GM12874 (cell line): ENCODE measurements around the gene MAST4.

Source experiments
- TF ChIP-seq, protein P1 (sequence below): IDR thresholded peaks from 2 replicates; pipeline ENCODE4 v1.5.1; 2011; ENCODE audit warnings: low read depth, mild to moderate bottlenecking, control low read depth, low read length, moderate library complexity; ENCODE audit not compliant: insufficient read depth

Gene MAST4

DNA sequence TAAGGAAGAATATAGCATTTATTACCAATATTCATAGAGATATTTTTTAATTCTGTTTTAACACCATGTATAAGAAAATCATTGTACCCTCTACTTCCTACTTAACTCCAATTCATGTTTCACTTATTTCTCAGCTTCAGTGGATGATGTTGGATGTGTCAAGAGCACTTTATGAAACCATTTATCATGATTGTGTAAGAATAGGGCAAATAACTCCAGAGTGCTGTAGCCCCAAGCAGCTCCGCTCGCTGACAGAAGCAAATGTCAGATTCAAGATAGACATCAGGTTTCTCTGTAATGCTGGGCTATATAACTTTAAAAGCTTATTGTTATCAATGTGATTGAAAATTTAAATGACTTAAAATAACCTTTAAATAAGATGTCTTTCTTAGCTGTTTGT, 50.4 kb downstream of the MAST4 start:
- TF ChIP-seq, protein P1, sequence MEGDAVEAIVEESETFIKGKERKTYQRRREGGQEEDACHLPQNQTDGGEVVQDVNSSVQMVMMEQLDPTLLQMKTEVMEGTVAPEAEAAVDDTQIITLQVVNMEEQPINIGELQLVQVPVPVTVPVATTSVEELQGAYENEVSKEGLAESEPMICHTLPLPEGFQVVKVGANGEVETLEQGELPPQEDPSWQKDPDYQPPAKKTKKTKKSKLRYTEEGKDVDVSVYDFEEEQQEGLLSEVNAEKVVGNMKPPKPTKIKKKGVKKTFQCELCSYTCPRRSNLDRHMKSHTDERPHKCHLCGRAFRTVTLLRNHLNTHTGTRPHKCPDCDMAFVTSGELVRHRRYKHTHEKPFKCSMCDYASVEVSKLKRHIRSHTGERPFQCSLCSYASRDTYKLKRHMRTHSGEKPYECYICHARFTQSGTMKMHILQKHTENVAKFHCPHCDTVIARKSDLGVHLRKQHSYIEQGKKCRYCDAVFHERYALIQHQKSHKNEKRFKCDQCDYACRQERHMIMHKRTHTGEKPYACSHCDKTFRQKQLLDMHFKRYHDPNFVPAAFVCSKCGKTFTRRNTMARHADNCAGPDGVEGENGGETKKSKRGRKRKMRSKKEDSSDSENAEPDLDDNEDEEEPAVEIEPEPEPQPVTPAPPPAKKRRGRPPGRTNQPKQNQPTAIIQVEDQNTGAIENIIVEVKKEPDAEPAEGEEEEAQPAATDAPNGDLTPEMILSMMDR = no peak

DNA sequence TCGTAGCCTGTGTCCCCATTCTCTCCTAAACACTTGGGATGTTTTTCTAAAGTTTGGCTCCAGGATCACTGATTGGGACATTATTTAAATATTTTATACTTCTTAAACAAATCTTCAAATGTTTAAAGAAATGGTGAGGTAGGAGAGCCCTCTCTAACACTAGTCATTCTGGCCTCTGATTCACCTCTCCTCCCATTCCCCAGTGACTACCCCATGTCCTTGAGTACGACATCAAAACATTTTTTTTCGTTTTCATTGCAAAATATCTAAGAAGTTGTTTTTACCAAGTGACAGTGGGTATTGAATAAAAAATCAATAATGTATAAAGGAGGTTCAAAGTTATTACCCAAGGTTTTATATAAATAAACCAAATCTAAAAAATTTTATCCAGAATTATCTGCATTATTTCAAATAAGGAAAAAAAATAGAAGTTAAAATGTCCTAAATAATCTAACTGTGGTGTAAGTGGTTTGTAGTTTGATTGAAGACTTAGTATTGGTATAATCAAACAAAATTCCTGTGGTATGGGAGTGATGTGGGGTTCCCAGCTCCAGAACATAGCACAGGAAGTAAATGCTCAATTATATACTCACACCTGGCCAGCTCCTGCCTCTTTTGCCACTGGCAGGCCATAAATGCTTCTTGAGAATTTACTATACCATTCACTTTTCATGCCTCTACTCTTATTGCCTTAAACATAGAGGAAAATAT, 51.1 kb downstream of the MAST4 start:
- TF ChIP-seq, protein P1 = no peak

DNA sequence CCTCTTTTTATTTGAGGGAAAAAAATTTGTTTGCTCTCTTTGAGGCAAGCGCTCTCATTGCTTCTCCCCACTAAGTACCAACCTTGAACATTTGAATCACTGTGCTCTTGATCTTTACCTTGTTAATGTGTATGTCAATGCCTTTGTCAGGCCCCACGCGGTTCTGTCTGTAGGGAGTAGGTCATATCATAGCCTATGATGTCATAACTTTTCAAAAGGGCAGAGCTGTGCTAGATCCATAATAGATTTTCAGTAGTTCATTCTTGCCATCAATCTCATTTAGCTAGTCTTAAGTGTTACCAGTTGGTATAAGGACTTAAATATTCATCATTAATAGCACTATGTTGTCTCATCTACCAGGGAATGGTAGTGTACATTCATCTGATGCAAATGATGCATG, 56.6 kb downstream of the MAST4 start:
- TF ChIP-seq, protein P1 = no peak

DNA sequence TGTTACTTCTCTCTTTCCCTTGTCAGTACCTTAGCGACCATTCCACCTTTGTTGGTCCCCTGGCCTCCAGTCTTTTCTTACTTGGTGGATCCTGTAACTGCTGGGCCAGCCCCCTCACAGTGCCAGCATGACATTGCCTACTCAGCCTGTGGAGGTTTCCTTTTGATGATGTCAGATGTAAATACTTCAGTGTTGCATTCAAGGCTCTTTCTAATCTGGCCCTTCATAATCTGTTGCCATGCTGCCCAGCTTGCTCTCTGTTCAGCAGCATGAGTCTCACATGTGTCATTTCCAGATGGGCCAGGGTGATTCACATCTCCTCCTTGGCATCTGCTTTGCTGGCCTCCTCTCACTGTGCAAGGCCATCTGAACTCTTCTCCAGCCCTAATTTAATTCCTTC, 57.1 kb downstream of the MAST4 start:
- TF ChIP-seq, protein P1 = no peak

DNA sequence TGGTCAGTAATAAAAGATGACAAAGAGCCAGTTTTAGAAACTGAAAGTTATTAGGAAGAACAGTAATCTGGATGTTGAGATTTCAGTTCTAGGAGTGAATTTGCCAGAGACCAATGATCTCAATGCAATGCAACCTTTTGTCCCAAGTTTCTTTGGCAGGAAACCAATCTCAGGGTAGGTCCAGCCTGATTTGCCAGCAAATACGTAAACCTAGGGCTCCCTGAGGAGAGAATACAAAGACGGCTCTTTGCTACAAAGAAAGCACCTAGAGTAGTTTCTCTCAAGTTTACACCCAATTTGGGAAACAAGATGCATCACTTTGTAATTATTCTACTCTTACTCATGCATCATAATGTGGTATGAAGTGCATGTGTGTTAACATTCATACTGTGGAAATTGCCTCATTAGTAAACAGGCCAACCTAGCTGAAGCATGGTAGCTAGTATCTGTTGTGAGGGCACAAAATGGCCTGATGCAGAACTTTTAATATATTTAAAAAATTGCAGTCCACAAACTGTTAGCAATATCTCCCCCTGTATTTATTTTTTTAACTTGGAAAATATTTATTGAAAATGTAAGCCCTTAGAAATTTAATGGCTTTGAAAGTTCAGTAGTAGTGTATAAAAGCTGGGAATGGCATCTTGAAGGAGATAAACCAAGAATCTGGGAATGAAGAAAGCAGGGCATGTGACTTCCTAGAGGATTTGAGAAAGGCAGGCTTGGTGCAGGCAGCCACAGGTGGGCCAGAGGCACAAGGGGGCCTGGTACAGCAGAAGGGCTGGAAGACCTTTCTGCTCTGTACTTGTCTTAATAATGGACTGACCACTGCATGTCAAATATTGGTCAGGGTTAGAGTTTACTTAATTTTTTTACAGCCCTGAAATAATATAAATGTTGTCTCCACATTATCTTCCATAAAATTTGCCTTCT, 59.5 kb downstream of the MAST4 start:
- TF ChIP-seq, protein P1 = no peak

DNA sequence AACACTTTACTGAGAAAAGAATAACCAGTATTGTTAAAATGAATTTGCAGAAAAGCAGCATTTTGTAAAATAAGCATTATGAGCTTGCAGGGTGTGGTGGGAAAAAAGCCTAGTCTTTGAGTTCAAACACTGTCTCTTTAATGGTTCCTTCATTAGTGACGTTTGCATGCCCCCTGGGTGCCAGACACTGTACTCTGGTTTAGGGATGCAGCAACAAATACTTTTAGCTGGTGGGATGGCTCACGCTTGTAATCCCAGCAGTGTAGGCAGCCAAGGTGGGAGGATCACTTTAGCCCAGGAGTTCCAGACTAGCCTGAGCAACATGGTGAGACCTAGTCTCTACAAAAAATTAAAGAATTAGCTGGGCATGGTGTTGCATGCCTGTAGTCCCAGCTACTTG, 62.3 kb downstream of the MAST4 start:
- TF ChIP-seq, protein P1 = no peak

DNA sequence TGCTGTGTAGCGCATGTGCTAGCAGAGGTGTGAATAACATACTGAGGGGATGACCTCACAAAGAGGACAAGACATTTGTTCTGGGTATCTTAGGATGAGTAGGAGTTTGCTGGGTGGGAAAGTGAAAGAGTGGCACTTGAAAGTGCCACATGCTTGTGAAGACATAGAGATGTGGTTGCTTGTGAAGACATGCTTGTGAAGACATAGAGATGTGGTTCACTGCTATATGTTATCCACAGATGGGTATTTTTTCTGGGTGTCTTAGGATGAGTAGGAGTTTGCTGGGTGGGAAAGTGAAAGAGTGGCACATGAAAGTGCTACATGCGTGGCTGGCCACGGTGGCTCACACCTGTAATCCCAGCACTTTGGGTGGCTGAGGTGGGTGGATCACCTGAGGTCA, 63.6 kb downstream of the MAST4 start:
- TF ChIP-seq, protein P1 = no peak
